T-cell (primary cell): ENCODE results near the gene STIM2. TPM values are rescaled to one million over a fixed set of nuclear protein-coding genes. Genes with fewer than 3 reads are reported as not detected.
A peak's percentile ranks its signal among the peaks of the same experiment; 100 is the strongest.

Experiments used
- ATAC-seq, 4 experiments: fragments of 200-7000 bp in 3 of 4; fragments of 150-1000 bp in 1 of 4; cut with Tn5 transposase; replicated peaks in 1 of 4; 1 replicate in 3 of 4; 2 replicates in 1 of 4; pipeline ENCODE4 v1.10.0; 2021; ENCODE audit warnings: moderate library complexity in 3 of 4, mild to moderate bottlenecking in 2 of 4, moderate number of reproducible peaks in 1 of 4
- CTCF ChIA-PET, 2 donors: fragments of 300-600 bp; sonication (Branson Sonifier 250); formaldehyde crosslinking; loops; one replicate each; lab custom pipeline; 2022; ENCODE audit warnings: antibody characterized with exemption in 2 of 2; lab: Charles Lee
- POLR2A ChIA-PET, 2 donors: fragments of 300-600 bp; sonication (Branson Sonifier 250); formaldehyde crosslinking; loops; one replicate each; lab custom pipeline; 2022; ENCODE audit warnings: antibody characterized with exemption in 2 of 2; lab: Charles Lee
- DNase-seq, 35 experiments: peaks; one replicate each; pipeline versions ENCODE4 v3.0.0 to v3.0.0-alpha.2; 2013 to 2023
- H3K27ac ChIP-seq: one replicate; pipeline ENCODE4 v1.5.1; 2013; ENCODE audit warnings: low read length
- H3K27me3 ChIP-seq, 2 experiments: replicated peaks in 1 of 2; 1 replicate in 1 of 2; 2 replicates in 1 of 2; pipeline versions ENCODE4 v1.6.1 to v1.7.0; 2013; ENCODE audit warnings: low read length in 1 of 2, mixed read lengths in 1 of 2; ENCODE audit not compliant: control insufficient read depth in 2 of 2, insufficient read depth in 2 of 2; ENCODE audit errors: extremely low read depth in 1 of 2
- H3K36me3 ChIP-seq, 2 donors: 1 replicate in 1 of 2; 2 replicates in 1 of 2; pipeline versions ENCODE4 v1.6.1 to v1.7.0; 2013; ENCODE audit warnings: low read length in 1 of 2; ENCODE audit not compliant: control insufficient read depth in 2 of 2, insufficient read depth in 1 of 2; ENCODE audit errors: extremely low read depth in 1 of 2
- H3K4me1 ChIP-seq, 2 experiments: 1 replicate in 1 of 2; 2 replicates in 1 of 2; pipeline versions ENCODE4 v1.6.1 to v1.7.0; 2013; ENCODE audit warnings: low read length in 2 of 2, mixed read lengths in 1 of 2; ENCODE audit not compliant: insufficient read depth in 2 of 2, control insufficient read depth in 1 of 2; ENCODE audit errors: extremely low read depth in 1 of 2
- H3K4me3 ChIP-seq, 2 donors: 1 replicate in 1 of 2; 2 replicates in 1 of 2; pipeline versions ENCODE4 v1.5.1 to v1.7.0; 2013; ENCODE audit warnings: mild to moderate bottlenecking in 2 of 2, low read length in 1 of 2, moderate library complexity in 1 of 2; ENCODE audit not compliant: control insufficient read depth in 1 of 2; ENCODE audit errors: extremely low read depth in 1 of 2
- H3K9me3 ChIP-seq: 2 replicates; pipeline ENCODE4 v1.7.0; 2013
- H3K27ac Mint-ChIP-seq, 2 donors: one replicate each; pipeline ENCODE4 v1.8.0; 2020 to 2021; ENCODE audit warnings: mild to moderate bottlenecking in 2 of 2, mixed read lengths in 2 of 2
- H3K27me3 Mint-ChIP-seq, 2 donors: one replicate each; pipeline ENCODE4 v1.8.0; 2021 to 2022; ENCODE audit warnings: mixed read lengths in 2 of 2
- H3K36me3 Mint-ChIP-seq: one replicate; pipeline ENCODE4 v1.8.0; 2021; ENCODE audit warnings: mixed read lengths
- H3K4me1 Mint-ChIP-seq, 3 donors: one replicate each; pipeline ENCODE4 v1.8.0; 2020 to 2022; ENCODE audit warnings: mixed read lengths in 3 of 3, mild to moderate bottlenecking in 1 of 3
- H3K4me3 Mint-ChIP-seq, 3 donors: one replicate each; pipeline ENCODE4 v1.8.0; 2020 to 2022; ENCODE audit warnings: mild to moderate bottlenecking in 3 of 3, mixed read lengths in 3 of 3, moderate library complexity in 3 of 3
- H3K9me3 Mint-ChIP-seq, 3 donors: one replicate each; pipeline ENCODE4 v1.8.0; 2020 to 2022; ENCODE audit warnings: mixed read lengths in 3 of 3
- WGBS: methylation state at CpG from one replicate; pipeline ENCODE4 v1.1.5; 2013; ENCODE audit warnings: missing lambda C conversion rate; ENCODE audit not compliant: insufficient coverage; 5-methylcytosine and 5-hydroxymethylcytosine counted together
- total RNA-seq, 35 experiments: library from RNA in 6 of 35; stranded (reverse) in 6 of 35; fragments of 120-200 nt in 1 of 35; gene quantifications; one replicate each; pipeline versions ENCODE4 v1.2.1 to v1.2.4 and lab custom pipeline; 2013 to 2026

STIM2 gene
- total RNA-seq, 5 donors from 2014 or later (not counting 1 experiment from before 2014, with no cell fraction given), result 67.9 to 98.7 (median 75.2) TPM

GRCh38 chr4:26931451-26931850 is 70.8 kb downstream of the STIM2 start:
- POLR2A ChIA-PET, result interaction anchor here in 1 of 2 donors (1.8 kb wide), 1 partner anchor 46 kb away, joined by 5 read pairs; no protein-coding TSS in a partner anchor
- H3K27ac ChIP-seq, result no peak overlapping the region
- H3K36me3 ChIP-seq, result no peaks in the 10 kb centered on the region
- no CpG with 5 or more reads among the region's 1 CpG for WGBS
- H3K4me1 ChIP-seq, result peaks cover 0 to 5% of the 10 kb centered on the region in 2 experiments
- no peaks in the 10 kb centered on the region for H3K27me3 Mint-ChIP-seq
- no peaks in the 10 kb centered on the region for H3K9me3 ChIP-seq
- peaks cover 44 to 60% (median 57%) of the 10 kb centered on the region in 3 donors for H3K4me1 Mint-ChIP-seq
- no peak overlapping the region for H3K4me3 Mint-ChIP-seq
- peaks cover 4% of the 10 kb centered on the region for H3K36me3 Mint-ChIP-seq
- H3K4me3 ChIP-seq, result no peak overlapping the region
- no peaks in the 10 kb centered on the region for H3K9me3 Mint-ChIP-seq
- CTCF ChIA-PET, result no interaction called here
- no peak overlapping the region for H3K27ac Mint-ChIP-seq
- H3K27me3 ChIP-seq, result no peaks in the 10 kb centered on the region
- DNase-seq, result no peak
- no peak for ATAC-seq

GRCh38 chr4:26931966-26932365 is 71.3 kb downstream of the STIM2 start:
- Mint-ChIP-seq H3K27ac (no peak overlapping the region), H3K36me3 (peaks cover 4% of the 10 kb centered on the region), H3K4me3 (no peak overlapping the region), H3K4me1 (peaks cover 49 to 65% (median 60%) of the 10 kb centered on the region in 3 donors), H3K27me3 (no peaks in the 10 kb centered on the region), H3K9me3 (no peaks in the 10 kb centered on the region)
- WGBS, result no CpG with 5 or more reads among the region's 3 CpGs
- Histone ChIP-seq H3K27ac (no peak overlapping the region), H3K36me3 (no peaks in the 10 kb centered on the region), H3K4me1 (peaks cover 4 to 5% of the 10 kb centered on the region in 2 experiments), H3K4me3 (no peak overlapping the region), H3K9me3 (no peaks in the 10 kb centered on the region), H3K27me3 (no peaks in the 10 kb centered on the region)
- DNase-seq (no peak), ATAC-seq (no peak)
- ChIA-PET POLR2A (interaction anchor here in 1 of 2 donors (1.8 kb wide), 1 partner anchor 46 kb away, joined by 5 read pairs; no protein-coding TSS in a partner anchor), CTCF (interaction anchor here in 1 of 2 donors (0.6 kb wide), 1 partner anchor 67 kb away, joined by 3 read pairs; no protein-coding TSS in a partner anchor)

- Histone ChIP-seq H3K9me3 (no peaks in the 10 kb centered on the region), H3K36me3 (no peaks in the 10 kb centered on the region), H3K27ac (no peak overlapping the region), H3K4me3 (no peak overlapping the region), H3K27me3 (no peaks in the 10 kb centered on the region), H3K4me1 (peaks cover 7% of the 10 kb centered on the region in 2 experiments)
- no CpG with 5 or more reads among the region's 1 CpG for WGBS
- Mint-ChIP-seq H3K27me3 (no peaks in the 10 kb centered on the region), H3K4me3 (no peak overlapping the region), H3K4me1 (peaks cover 71 to 76% (median 74%) of the 10 kb centered on the region in 3 donors), H3K36me3 (peaks cover 4% of the 10 kb centered on the region), H3K27ac (peak overlapping the region; percentile 56 to 62), H3K9me3 (no peaks in the 10 kb centered on the region)
- ChIA-PET CTCF (interaction anchor here (0.7 to 1.4 kb wide), 4 partner anchors 35 to 68 kb away, joined by 3 to 5 read pairs (median 4); no protein-coding TSS in a partner anchor), POLR2A (interaction anchor here (0.7 kb wide), 2 partner anchors 309 to 362 kb away, joined by 5 to 6 read pairs; no protein-coding TSS in a partner anchor)
- DNase-seq, result no peak
- no peak for ATAC-seq
These were observed 74.8 kb downstream of the STIM2 start for GRCh38 chr4:26935397-26935796.

GRCh38 chr4:26936284-26937065 is 75.8 kb downstream of the STIM2 start:
- DNase-seq, result peak in 1 of 35 experiments; percentile 19
- H3K27me3 Mint-ChIP-seq, result no peaks in the 10 kb centered on the region
- Histone ChIP-seq H3K4me1 (peaks cover 7 to 8% of the 10 kb centered on the region in 2 experiments), H3K27me3 (no peaks in the 10 kb centered on the region), H3K4me3 (no peak overlapping the region), H3K9me3 (no peaks in the 10 kb centered on the region), H3K36me3 (no peaks in the 10 kb centered on the region), H3K27ac (no peak overlapping the region)
- H3K27ac Mint-ChIP-seq, result peak overlapping the region; percentile 56 to 62
- no peaks in the 10 kb centered on the region for H3K9me3 Mint-ChIP-seq
- peak in 3 of 4 experiments; percentile 38 to 54 (median 43) for ATAC-seq
- peaks cover 4% of the 10 kb centered on the region for H3K36me3 Mint-ChIP-seq
- peaks cover 72 to 79% (median 77%) of the 10 kb centered on the region in 3 donors for H3K4me1 Mint-ChIP-seq
- ChIA-PET POLR2A (interaction anchor here in 1 of 2 donors (0.9 kb wide), 1 partner anchor 49 kb away, joined by 7 read pairs; no protein-coding TSS in a partner anchor), CTCF (interaction anchor here in 1 of 2 donors (1.4 kb wide), 1 partner anchor 50 kb away, joined by 3 read pairs; no protein-coding TSS in a partner anchor)
- 100% methylated on average over 1 of the region's 5 CpGs for WGBS
- H3K4me3 Mint-ChIP-seq, result peak overlapping the region in 1 of 3 donors; percentile 18

GRCh38 chr4:26937139-26937538 is 76.5 kb downstream of the STIM2 start:
- Histone ChIP-seq H3K4me1 (peaks cover 7 to 8% of the 10 kb centered on the region in 2 experiments), H3K27me3 (no peaks in the 10 kb centered on the region), H3K36me3 (no peaks in the 10 kb centered on the region), H3K27ac (no peak overlapping the region), H3K4me3 (no peak overlapping the region), H3K9me3 (no peaks in the 10 kb centered on the region)
- no peaks in the 10 kb centered on the region for H3K9me3 Mint-ChIP-seq
- ATAC-seq (no peak), DNase-seq (no peak)
- H3K27ac Mint-ChIP-seq, result no peak overlapping the region
- H3K4me3 Mint-ChIP-seq, result no peak overlapping the region
- H3K27me3 Mint-ChIP-seq, result no peaks in the 10 kb centered on the region
- peaks cover 7% of the 10 kb centered on the region for H3K36me3 Mint-ChIP-seq
- H3K4me1 Mint-ChIP-seq, result peaks cover 76 to 80% (median 80%) of the 10 kb centered on the region in 3 donors
- CTCF ChIA-PET, result interaction anchor here in 1 of 2 donors (1.1 kb wide), 1 partner anchor 10 kb away, joined by 3 read pairs; no protein-coding TSS in a partner anchor
- WGBS, result no CpG with 5 or more reads among the region's 2 CpGs
- POLR2A ChIA-PET, result no interaction called here

- Histone ChIP-seq H3K4me3 (no peak overlapping the region), H3K9me3 (no peaks in the 10 kb centered on the region), H3K4me1 (peaks cover 7 to 8% of the 10 kb centered on the region in 2 experiments), H3K27me3 (no peaks in the 10 kb centered on the region), H3K27ac (no peak overlapping the region), H3K36me3 (no peaks in the 10 kb centered on the region)
- no peak for ATAC-seq
- Mint-ChIP-seq H3K4me3 (no peak overlapping the region), H3K36me3 (peaks cover 9% of the 10 kb centered on the region), H3K27me3 (no peaks in the 10 kb centered on the region), H3K9me3 (no peaks in the 10 kb centered on the region), H3K4me1 (peaks cover 80 to 81% (median 80%) of the 10 kb centered on the region in 3 donors), H3K27ac (peak overlapping the region in 1 of 2 donors; percentile 25)
- ChIA-PET CTCF (interaction anchor here in 1 of 2 donors (0.5 to 1.1 kb wide), 4 partner anchors 10 to 1023 kb away, joined by 3 to 4 read pairs (median 3); partner anchors contain the start of gene SMIM20), POLR2A (interaction anchor here (0.6 to 0.7 kb wide), 4 partner anchors 52 to 356 kb away, joined by 3 to 5 read pairs (median 4); no protein-coding TSS in a partner anchor)
- DNase-seq, result no peak
- WGBS, result no CpG with 5 or more reads among the region's 3 CpGs
These were observed 76.9 kb downstream of the STIM2 start for GRCh38 chr4:26937567-26937966.
